Loucy (cell line): ENCODE results near the gene ZC3H18.

Experiments
- EZH2phosphoT487 ChIP-seq: fragments of 200-600 bp; IDR thresholded peaks from 2 replicates; pipeline ENCODE4 v1.6.1; 2018; ENCODE audit warnings: antibody characterized with exemption, mild to moderate bottlenecking, moderate library complexity, borderline replicate concordance
- TF ChIP-seq, protein P1 (sequence below): fragments of 200-600 bp; sonication (generic); conservative IDR thresholded peaks from 2 replicates; pipeline ENCODE4 v1.5.1; 2014; ENCODE audit warnings: mild to moderate bottlenecking, antibody characterized with exemption, low read length

GRCh38 chr16:88640498-88641247 is 70.5 kb downstream of the ZC3H18 start:
- no peak for TF ChIP-seq EZH2phosphoT487
- TF ChIP-seq, protein P1, sequence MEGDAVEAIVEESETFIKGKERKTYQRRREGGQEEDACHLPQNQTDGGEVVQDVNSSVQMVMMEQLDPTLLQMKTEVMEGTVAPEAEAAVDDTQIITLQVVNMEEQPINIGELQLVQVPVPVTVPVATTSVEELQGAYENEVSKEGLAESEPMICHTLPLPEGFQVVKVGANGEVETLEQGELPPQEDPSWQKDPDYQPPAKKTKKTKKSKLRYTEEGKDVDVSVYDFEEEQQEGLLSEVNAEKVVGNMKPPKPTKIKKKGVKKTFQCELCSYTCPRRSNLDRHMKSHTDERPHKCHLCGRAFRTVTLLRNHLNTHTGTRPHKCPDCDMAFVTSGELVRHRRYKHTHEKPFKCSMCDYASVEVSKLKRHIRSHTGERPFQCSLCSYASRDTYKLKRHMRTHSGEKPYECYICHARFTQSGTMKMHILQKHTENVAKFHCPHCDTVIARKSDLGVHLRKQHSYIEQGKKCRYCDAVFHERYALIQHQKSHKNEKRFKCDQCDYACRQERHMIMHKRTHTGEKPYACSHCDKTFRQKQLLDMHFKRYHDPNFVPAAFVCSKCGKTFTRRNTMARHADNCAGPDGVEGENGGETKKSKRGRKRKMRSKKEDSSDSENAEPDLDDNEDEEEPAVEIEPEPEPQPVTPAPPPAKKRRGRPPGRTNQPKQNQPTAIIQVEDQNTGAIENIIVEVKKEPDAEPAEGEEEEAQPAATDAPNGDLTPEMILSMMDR: no peak
